Activated CD4-positive, CD25-positive, alpha-beta regulatory T cell treated with anti-CD3 and anti-CD28 coated beads, Interleukin-2, amount 50 U/mL, for 72 hours (primary cell): ENCODE data around the gene PHKG2.

Experiments
- DNase-seq: peaks from one replicate; pipeline ENCODE4 v3.0.0; 2021

Gene PHKG2

DNA sequence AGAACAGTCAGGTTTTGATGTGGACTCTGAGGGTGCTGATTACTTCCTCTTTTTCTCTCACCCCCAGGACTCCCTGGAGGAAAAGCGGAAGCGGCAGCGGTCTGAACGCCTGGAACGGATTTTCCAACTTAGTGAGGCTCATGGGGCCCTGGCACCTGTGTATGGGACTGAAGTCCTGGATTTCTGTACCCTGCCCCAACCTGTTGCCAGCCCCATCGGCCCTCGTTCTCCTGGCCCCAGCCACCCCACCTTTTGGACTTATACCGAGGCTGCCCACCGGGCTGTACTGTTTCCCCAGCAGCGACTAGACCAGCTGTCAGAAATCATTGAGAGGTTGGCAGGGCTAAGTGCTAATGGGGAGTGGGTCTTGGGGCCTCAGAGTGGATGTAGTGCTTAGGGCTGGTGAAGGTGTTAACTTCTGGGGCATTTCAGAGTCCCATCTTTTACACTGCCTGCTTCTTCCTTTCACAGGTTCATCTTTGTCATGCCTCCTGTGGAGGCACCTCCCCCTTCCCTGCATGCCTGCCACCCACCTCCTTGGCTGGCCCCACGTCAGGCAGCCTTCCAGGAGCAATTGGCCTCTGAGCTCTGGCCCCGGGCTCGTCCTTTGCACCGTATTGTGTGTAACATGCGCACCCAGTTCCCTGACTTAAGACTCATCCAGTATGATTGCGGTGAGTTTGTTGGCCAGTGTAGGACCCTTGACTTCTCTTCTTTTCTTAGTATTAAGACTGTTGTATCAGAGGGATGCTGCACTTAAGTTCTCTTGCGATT lies 19.1 kb upstream of the PHKG2 start:
- DNase-seq = no peak

DNA sequence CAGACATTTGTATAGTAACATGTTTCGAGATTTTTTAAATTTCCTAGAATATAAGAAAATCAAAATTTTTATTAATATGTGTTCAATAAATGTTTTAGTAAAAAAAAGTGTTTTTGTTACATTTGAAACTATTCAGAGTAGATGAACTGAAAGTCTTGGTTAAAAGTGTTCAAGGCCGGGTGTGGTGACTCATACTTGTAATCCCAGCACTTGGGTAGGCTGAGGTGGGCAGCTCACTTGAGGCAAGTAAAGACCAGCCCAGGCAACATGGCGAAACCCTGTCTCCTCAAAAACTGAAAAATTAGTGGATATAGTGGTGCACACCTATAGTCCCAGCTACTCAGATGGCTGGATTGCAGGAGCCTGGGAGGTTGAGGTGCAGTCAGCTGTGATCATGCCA lies 16.8 kb upstream of the PHKG2 start:
- no peak for DNase-seq

DNA sequence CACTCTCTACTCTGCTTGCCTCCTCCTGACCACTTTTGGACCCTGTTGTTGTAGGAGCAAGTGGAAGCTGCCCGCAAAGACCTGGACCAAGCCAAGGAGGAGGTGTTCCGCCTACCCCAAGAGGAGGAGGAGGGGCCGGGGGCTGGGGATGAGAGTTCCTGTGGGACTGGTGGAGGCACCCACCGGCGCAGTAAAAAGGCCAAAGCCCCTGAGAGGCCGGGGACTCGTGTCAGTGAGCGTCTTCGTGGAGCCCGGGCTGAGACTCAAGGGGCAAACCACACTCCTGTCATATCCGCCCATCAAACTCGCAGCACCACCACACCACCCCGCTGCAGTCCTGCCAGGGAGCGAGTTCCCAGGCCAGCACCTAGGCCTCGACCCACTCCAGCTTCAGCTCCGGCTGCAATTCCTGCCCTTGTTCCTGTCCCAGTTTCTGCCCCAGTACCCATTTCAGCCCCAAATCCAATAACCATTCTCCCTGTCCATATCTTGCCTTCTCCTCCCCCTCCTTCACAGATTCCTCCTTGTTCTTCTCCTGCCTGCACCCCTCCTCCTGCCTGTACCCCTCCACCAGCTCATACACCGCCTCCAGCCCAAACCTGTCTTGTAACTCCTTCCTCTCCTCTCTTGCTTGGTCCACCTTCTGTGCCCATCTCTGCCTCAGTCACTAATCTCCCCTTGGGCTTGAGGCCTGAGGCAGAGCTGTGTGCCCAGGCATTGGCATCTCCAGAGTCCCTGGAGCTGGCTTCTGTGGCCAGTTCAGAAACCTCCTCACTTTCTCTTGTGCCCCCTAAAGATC lies 11.0 kb upstream of the PHKG2 start:
- DNase-seq = no peak

DNA sequence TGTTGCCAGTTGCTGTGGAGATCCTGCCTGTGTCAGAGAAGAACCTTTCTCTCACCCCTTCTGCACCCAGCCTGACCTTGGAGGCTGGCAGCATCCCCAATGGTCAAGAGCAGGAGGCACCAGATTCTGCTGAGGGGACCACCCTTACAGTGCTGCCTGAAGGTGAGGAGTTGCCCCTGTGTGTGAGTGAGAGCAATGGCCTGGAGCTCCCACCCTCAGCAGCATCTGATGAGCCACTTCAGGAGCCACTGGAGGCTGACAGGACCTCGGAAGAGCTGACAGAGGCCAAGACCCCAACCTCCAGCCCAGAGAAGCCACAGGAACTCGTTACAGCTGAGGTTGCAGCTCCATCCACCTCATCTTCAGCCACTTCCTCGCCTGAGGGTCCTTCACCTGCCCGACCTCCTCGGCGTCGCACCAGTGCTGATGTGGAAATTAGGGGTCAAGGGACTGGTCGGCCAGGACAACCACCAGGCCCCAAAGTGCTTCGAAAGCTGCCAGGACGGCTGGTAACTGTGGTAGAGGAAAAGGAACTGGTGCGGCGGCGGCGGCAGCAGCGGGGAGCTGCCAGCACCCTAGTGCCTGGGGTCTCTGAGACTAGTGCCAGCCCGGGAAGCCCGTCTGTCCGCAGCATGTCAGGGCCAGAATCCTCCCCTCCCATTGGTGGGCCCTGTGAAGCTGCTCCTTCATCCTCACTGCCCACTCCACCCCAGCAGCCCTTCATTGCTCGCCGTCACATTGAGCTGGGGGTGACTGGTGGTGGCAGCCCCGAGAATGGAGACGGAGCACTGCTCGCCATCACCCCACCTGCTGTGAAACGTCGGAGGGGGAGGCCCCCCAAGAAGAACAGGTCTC lies 10.2 kb upstream of the PHKG2 start:
- no peak for DNase-seq

DNA sequence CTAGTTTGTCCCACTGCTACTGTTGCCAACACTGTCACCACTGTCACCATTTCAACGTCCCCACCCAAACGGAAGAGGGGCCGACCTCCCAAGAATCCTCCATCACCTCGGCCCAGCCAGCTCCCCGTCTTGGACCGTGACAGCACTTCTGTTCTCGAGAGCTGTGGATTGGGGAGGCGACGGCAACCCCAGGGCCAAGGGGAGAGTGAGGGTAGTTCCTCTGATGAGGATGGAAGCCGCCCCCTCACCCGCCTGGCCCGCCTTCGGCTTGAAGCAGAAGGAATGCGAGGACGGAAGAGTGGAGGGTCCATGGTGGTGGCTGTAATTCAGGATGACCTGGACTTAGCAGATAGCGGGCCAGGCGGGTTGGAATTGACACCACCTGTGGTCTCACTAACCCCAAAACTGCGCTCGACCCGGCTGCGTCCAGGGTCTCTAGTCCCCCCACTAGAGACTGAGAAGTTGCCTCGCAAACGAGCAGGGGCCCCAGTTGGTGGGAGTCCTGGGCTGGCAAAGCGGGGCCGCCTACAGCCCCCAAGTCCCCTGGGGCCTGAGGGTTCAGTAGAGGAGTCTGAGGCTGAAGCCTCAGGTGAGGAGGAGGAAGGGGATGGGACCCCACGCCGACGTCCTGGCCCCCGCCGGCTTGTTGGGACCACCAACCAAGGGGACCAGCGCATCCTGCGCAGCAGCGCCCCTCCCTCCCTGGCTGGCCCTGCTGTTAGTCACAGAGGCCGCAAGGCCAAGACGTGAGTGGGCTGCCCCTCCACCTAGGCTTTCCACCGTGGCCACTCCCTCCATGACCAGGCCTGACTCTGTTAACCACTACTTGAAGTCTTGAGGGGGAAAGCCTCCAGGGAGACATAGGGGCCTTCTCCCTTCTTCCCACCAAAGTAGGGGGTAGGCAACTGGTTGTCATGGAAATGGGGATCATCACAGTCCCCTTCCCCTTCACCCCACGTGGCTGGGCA lies 9.0 kb upstream of the PHKG2 start:
- DNase-seq = no peak

DNA sequence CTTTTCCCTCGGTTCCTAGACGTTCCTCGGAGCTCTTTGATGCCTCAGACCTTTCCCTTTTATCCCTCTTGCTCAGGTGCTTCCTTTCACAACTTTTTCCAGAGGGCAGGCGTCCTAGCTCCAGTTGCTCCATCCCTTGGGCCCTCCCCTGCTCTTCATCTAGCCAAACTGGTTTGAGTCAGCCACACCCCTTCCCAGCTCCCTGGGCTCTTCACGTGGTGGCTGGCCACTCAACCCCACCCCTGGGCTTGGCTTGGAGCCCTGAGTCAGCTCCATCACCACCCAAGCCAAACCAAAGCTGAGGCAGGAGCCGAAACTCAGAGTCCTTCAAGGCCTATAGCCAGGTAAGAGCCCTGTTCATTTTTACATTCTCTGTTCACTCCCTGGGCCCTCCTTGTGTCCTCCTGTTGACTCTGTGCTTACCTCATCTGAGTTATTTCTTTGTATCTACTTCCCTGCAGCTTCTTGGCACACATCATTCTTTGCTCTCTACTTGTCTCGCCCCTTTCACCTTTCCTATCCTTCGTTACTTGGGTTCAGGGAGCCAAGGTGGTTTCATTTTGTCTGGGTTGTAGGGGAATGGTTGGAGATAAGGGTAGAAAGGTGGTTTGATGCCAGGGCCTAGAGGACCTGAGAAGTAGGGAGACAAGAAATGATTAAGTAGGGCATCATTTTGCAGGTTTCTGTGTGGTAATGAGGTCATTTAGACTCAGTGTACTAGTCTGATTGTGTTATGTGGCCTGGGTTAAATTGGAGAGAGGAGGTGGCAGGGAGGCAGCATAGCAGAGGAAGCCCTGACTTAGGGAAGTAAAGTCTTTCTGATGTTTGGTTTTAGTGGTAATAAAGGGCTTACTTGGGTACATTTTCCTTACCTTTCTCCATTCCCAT lies 7.6 kb upstream of the PHKG2 start:
- no peak for DNase-seq

DNA sequence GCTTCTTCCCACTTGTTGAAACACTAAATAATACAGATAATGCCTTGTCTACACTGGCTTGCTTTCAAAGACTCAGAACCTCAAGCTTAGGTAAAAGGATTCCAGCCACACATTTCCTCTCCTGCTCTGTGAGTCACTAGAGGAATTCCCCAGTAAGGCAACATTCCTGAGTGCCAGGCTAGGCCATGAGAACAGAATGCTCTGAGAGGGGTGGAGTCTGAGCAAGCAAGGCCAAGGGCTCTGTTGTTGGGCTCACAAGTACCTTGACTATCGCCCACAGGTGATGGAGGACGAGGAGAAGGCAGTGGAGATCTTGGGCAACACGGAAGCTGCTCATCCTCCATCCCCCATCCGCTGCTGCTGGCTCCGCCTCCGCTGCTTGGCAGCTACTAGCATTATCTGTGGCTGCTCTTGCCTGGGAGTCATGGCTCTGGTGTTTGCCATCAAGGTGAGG lies 6.7 kb upstream of the PHKG2 start:
- no peak for DNase-seq

DNA sequence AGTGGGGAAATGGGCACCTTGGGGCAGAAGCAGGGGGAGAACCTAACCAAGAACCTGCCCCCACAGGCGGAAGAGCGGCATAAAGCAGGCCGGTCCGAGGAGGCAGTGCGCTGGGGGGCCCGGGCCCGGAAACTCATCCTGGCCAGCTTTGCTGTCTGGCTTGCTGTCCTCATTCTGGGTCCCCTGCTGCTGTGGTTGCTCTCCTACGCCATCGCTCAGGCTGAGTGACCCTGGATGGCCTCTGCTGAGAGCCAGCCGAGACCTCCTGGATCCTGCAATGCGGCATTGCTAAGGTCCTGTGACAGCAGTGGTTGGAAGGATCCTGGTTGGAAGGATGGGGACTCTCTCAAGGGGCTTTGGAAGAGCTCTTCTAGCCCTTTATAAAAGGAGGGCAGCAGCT lies 4.5 kb upstream of the PHKG2 start:
- no peak for DNase-seq

DNA sequence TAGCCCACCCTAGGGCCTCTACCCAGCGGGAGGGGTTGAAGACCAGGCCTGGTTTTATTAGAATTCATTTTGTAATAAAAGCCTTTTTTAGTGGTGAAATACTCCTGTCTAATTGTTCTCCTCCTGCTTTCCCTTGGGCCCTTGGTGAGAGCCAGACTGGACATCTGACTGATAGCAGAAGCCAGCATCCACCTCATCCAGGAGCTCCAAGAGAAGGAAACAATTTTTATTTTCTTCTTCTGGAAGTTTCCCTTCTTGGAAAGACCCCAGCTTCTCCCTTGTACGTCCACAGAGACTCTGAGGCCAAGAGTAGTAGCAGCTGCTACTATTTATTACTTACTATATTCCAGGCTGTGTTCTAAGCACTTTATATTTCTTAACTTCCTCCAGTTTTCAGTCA lies 4.0 kb upstream of the PHKG2 start:
- DNase-seq = no peak

DNA sequence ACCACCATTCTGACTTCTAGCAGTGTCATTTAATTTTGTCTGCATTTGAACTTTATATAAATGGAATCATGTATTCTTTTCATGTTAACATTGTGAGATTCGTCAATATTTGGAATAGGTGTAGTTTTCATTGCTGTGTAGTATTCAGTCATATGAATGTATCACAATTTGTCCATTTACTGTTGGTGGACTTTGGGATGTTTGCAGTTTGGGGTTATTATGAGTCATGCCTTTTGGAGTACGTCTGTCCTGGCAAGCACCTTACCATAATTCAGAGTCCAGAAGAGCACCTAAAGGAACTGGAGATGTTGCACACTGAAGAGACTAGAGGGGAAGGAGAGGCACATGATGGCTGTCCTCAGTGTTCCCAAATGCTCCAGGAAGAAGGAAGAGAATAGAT lies 3.1 kb upstream of the PHKG2 start:
- no peak for DNase-seq

DNA sequence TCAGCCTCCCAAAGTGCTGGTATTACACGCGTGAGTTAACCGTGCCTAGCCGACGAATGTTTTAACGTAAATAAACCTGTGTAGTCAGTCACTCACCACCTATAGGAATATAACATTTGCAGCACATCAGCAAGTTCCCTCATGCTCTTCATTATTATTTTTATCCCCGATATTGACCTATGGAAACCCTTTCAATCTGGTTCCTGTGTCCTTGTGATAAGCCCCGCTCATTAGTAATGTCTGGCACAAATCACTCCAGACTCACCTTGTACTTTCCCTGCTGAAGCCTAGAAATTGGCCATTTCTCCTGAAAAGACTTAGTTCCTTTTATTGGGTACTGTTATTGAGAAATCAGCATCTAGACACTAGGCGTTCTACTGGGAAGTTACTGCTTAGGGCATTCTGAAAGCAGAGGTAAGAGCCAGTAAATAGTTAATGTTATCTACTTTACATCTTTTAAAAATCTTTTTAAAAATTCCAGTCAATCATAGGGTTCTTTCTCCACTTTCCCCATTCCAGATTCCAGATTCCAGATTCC lies 1.5 kb upstream of the PHKG2 start:
- DNase-seq = no peak

DNA sequence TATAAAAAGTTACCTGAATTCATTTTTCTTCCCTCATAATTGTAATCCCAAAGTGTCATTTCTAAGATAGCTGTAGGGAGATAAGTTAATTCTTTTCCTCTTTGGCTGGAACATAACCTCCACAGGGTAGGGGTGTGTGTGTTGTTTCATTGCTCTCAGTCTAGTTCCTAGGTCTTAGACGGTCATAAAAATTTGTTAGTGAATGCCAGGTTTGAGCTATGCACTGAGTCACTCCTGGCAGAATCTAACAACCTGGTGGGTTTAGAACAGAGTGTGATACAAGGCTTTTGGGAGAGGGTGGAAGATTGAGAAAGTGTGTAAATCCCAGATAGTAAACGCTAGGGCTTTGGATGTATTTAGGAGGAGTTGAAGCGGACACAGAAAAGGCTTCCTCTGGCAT lies 894 bp upstream of the PHKG2 start:
- DNase-seq = no peak

DNA sequence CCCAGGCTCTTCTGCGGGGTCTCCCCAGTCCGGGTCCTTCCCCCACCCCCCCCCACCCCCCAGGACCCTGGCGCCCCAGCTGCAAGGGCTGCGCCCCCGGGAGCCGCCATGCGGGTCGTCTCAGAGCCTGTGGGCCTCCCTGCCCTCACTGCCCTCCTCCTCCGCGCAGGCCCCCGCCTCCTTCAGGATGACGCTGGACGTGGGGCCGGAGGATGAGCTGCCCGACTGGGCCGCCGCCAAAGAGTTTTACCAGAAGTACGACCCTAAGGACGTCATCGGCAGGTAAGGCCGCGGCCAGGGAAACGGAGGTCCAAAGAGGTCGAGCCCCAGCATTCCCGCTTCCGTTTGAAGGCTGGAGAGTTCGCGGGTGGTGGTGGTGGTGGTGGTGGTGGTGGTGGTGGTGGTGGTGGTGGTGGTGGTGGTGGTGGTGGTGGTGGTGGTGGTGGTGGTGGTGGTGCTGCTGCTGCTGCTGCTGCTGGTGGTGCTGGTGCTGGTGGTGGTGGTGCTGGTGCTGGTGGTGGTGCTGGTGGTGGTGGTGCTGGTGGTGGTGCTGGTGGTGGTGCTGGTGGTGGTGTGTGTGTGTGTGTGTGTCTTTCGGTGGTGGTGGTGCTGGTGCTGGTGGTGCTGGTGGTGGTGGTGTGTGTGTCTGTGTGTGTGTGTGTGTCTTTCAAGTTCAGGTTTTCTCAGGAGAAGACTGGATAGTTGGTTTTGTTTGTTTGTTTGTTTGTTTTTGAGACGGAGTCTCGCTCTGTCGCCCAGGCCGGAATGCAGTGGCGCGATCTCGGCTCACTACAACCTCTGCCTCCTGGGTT lies 615 bp downstream of the PHKG2 start:
- peak; percentile 55 for DNase-seq

DNA sequence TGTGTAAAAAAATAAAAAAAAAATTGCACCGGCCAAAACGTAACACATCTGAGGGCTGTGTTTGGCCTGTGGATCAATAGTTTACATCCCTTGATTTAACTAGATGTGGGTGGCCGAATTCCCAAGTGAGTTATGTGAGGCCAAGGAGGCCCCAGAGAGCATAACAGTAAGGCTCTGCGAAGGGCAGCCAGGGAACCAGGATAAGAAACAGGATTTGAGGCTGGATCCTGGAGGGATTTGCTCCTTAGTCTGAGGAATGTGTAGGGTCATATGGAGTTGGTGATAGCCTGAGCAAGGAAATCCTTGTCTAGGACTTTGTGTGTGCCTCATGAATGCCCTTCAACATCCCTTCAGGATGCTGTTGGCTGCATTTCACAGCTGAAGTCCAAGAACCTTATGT lies 2.0 kb downstream of the PHKG2 start:
- DNase-seq = no peak

DNA sequence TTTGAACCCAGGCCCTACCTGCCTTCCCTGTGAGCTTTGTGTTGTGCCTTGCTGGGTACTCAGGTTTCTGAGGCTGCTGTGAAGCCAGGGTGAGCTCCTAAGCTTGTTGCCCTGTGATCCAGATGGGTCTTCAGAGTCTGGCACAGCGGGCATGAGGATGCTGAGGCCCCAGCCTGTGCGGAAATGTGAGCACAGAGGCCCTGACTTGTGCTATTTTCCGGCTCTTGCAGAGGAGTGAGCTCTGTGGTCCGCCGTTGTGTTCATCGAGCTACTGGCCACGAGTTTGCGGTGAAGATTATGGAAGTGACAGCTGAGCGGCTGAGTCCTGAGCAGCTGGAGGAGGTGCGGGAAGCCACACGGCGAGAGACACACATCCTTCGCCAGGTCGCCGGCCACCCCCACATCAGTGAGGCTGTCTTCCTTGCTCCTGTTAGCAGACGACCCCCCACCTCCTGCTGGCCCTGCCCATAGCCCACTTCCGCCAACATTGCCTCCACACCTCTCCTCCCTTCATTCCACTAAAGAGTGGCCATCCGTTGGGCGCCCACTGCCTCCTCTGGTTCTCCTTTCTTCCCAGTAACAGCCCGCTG lies 2.7 kb downstream of the PHKG2 start:
- no peak for DNase-seq

DNA sequence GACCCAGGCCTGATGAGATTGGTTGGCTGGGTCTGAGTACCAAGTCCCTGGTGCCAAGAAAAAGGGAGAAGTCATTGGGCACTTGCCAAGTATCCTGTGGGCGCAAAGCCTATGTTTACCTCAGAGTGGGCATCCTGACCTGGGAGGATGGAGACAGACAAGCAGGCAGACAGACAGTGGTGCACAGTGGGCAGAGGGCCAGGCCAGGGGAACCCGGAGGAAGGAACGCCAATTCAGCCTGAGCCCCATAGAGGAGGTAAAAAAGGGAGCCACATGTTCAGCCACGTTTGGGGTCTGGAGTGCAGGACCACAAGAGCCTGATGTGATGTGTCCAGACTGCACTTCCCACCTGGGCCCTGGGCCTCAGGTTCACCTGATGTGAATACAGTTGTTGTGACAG lies 5.4 kb downstream of the PHKG2 start:
- DNase-seq = no peak

DNA sequence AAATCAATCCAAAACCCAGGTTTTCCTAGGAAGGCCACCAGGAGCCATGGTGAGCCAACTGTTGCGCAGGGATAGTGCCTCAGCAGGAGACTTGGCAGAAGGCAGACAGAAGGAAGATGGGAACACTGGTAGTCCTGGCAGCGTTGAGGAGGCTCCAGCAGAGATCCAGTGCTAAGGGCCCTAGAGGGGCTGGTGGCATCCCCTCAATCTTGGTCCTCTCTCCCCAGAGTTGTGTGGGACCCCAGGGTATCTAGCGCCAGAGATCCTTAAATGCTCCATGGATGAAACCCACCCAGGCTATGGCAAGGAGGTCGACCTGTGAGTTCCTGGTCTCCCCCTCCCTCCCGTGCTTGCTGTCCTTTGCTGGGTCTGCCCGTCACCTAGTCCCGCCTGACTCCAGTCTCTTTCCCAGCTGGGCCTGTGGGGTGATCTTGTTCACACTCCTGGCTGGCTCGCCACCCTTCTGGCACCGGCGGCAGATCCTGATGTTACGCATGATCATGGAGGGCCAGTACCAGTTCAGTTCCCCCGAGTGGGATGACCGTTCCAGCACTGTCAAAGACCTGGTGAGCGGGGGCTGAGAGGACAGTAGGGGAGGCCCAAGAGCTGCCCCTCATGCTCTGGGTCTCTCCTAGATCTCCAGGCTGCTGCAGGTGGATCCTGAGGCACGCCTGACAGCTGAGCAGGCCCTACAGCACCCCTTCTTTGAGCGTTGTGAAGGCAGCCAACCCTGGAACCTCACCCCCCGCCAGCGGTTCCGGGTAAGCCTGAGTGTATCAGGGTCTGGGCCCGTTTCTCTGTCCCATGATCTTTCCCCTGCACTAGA lies 7.9 kb downstream of the PHKG2 start:
- no peak for DNase-seq

DNA sequence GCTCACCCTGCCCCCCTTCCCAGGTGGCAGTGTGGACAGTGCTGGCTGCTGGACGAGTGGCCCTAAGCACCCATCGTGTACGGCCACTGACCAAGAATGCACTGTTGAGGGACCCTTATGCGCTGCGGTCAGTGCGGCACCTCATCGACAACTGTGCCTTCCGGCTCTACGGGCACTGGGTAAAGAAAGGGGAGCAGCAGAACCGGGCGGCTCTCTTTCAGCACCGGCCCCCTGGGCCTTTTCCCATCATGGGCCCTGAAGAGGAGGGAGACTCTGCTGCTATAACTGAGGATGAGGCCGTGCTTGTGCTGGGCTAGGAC lies 8.5 kb downstream of the PHKG2 start:
- DNase-seq = no peak

DNA sequence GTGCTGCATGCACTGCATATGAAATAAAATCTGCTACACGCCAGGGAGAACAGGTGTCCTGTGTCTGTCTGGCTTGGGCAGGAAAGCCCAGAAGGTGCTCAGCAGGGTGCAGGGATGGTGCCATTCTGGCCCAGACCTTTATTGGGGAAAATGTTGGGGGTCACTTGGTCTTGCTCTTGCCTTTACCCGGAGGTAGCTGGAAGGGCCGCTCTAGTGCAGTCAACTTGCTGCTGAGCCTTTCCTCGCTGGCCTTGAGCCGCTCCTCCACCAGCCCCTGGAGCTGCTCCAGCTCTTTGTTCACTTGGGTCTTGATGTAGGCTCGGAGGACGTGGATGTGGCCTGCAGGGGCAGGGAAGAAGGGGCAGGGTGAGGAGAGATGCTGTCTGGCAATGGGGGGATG lies 9.1 kb downstream of the PHKG2 start:
- no peak for DNase-seq
